KMS-11 (cell line): ENCODE data around the gene PAPPA.

ENCODE experiments used
- H2AFZ ChIP-seq: fragments of 200-600 bp; sonication (generic); 2 replicates; pipeline ENCODE4 v1.6.1; 2016; ENCODE audit warnings: antibody characterized with exemption, mixed run types, low read depth
- H3K27ac ChIP-seq: fragments of 200-600 bp; sonication (generic); 2 replicates; pipeline ENCODE4 v1.6.1; 2016; ENCODE audit warnings: mild to moderate bottlenecking, mixed run types
- H3K27me3 ChIP-seq: fragments of 200-600 bp; sonication (generic); 2 replicates; pipeline ENCODE4 v1.6.1; 2017; ENCODE audit warnings: mild to moderate bottlenecking, low read depth, mixed run types, moderate library complexity; ENCODE audit not compliant: insufficient read depth
- H3K36me3 ChIP-seq: fragments of 200-600 bp; sonication (generic); 2 replicates; pipeline ENCODE4 v1.6.1; 2017; ENCODE audit warnings: mild to moderate bottlenecking, mixed run types; ENCODE audit not compliant: insufficient read depth
- H3K4me1 ChIP-seq: fragments of 200-600 bp; sonication (generic); 2 replicates; pipeline ENCODE4 v1.6.1; 2016; ENCODE audit warnings: mild to moderate bottlenecking, low read depth, mixed run types; ENCODE audit not compliant: poor library complexity, severe bottlenecking
- H3K4me2 ChIP-seq: fragments of 200-600 bp; sonication (generic); 2 replicates; pipeline ENCODE4 v1.7.0; 2016; ENCODE audit warnings: mild to moderate bottlenecking, mixed run types
- H3K4me3 ChIP-seq: fragments of 200-600 bp; sonication (generic); IDR thresholded peaks from 2 replicates; pipeline ENCODE4 v1.6.1; 2017; ENCODE audit warnings: low read depth, low read length, mixed read lengths; ENCODE audit not compliant: insufficient read depth
- H3K79me2 ChIP-seq: fragments of 200-600 bp; sonication (generic); 2 replicates; pipeline ENCODE4 v1.6.1; 2016; ENCODE audit warnings: low read depth, mixed run types; ENCODE audit not compliant: insufficient read depth
- H3K9ac ChIP-seq: fragments of 200-600 bp; sonication (generic); 2 replicates; pipeline ENCODE4 v1.6.1; 2016; ENCODE audit warnings: mild to moderate bottlenecking, mixed run types
- H4K20me1 ChIP-seq: fragments of 200-600 bp; sonication (generic); 2 replicates; pipeline ENCODE4 v1.6.1; 2016; ENCODE audit warnings: mild to moderate bottlenecking, mixed run types; ENCODE audit not compliant: insufficient read depth
- CTCF ChIP-seq: fragments of 200-600 bp; sonication (generic); conservative IDR thresholded peaks from 2 replicates; pipeline ENCODE4 v1.6.1; 2017; ENCODE audit warnings: low read depth, mild to moderate bottlenecking, antibody characterized with exemption, low read length, moderate library complexity, mixed read lengths

Gene PAPPA

GRCh38 chr9:116160676-116161571 is 7.3 kb downstream of the PAPPA start:
- Histone ChIP-seq H4K20me1 (no peaks in the 10 kb centered on the region), H3K27me3 (no peaks in the 10 kb centered on the region), H3K4me2 (no peak overlapping the region), H3K36me3 (no peaks in the 10 kb centered on the region), H2AFZ (no peak overlapping the region), H3K27ac (no peak overlapping the region), H3K9ac (no peak overlapping the region), H3K4me3 (no peak overlapping the region), H3K4me1 (no peaks in the 10 kb centered on the region), H3K79me2 (no peaks in the 10 kb centered on the region)
- no peak for TF ChIP-seq CTCF

GRCh38 chr9:116162241-116162781 is 8.7 kb downstream of the PAPPA start:
- no peaks in the 10 kb centered on the region for H3K27me3 ChIP-seq
- H3K4me2 ChIP-seq, result no peak overlapping the region
- no peak overlapping the region for H2AFZ ChIP-seq
- no peak overlapping the region for H3K9ac ChIP-seq
- no peaks in the 10 kb centered on the region for H3K4me1 ChIP-seq
- no peaks in the 10 kb centered on the region for H3K36me3 ChIP-seq
- no peak overlapping the region for H3K4me3 ChIP-seq
- H3K27ac ChIP-seq, result no peak overlapping the region
- no peak for TF ChIP-seq CTCF
- no peaks in the 10 kb centered on the region for H3K79me2 ChIP-seq
- no peaks in the 10 kb centered on the region for H4K20me1 ChIP-seq

- Histone ChIP-seq H3K9ac (no peak overlapping the region), H3K4me1 (no peaks in the 10 kb centered on the region), H3K27me3 (no peaks in the 10 kb centered on the region), H3K36me3 (no peaks in the 10 kb centered on the region), H4K20me1 (no peaks in the 10 kb centered on the region), H2AFZ (no peak overlapping the region), H3K27ac (no peak overlapping the region), H3K4me2 (no peak overlapping the region), H3K79me2 (no peaks in the 10 kb centered on the region), H3K4me3 (no peak overlapping the region)
- TF ChIP-seq CTCF, result peak; percentile 48
Observed at GRCh38 chr9:116163293-116164055, 9.9 kb downstream of the PAPPA start.

GRCh38 chr9:116165912-116166311 is 12.3 kb downstream of the PAPPA start:
- no peak for TF ChIP-seq CTCF
- no peak overlapping the region for H3K27ac ChIP-seq
- H3K79me2 ChIP-seq, result no peaks in the 10 kb centered on the region

More at GRCh38 chr9:116165912-116166311, 12.3 kb downstream of the PAPPA start:
- Histone ChIP-seq H4K20me1 (no peaks in the 10 kb centered on the region), H2AFZ (no peak overlapping the region), H3K36me3 (no peaks in the 10 kb centered on the region), H3K9ac (no peak overlapping the region), H3K27me3 (no peaks in the 10 kb centered on the region), H3K4me2 (no peak overlapping the region), H3K4me3 (no peak overlapping the region), H3K4me1 (no peaks in the 10 kb centered on the region)
